ENCODE measurements around the gene TBR1. TPM values are rescaled to one million over a fixed set of nuclear protein-coding genes. Genes with fewer than 3 reads are reported as not detected.

TBR1 gene
- total RNA-seq, 1 donor from 2014 or later: not detected

GRCh38 chr2:161436411-161436810 lies 20.3 kb downstream of the TBR1 start:
- Histone ChIP-seq H3K4me3 (no peak overlapping the region), H4K20me1 (ENCODE audit: low read depth) (no peaks in the 10 kb centered on the region), H3K79me2 (ENCODE audit: low read depth) (no peaks in the 10 kb centered on the region), H3K4me1 (no peaks in the 10 kb centered on the region), H2AFZ (replicated peaks) (no peak overlapping the region), H3K36me3 (no peaks in the 10 kb centered on the region), H3F3A (ENCODE audit: low read depth) (no peaks in the 10 kb centered on the region), H3K9me3 (ENCODE audit: low read depth) (no peaks in the 10 kb centered on the region), H3K4me2 (no peak overlapping the region), H3K27ac (no peak overlapping the region), H3K27me3 (peaks cover 52% of the 10 kb centered on the region), H3K9ac (no peak overlapping the region)
- TF ChIP-seq EZH2 (IDR thresholded peaks at IDR 0.05): no peak
- TF ChIP-seq EZH2phosphoT487 (IDR thresholded peaks at IDR 0.05): no peak
- TF ChIP-seq CTCF (IDR thresholded peaks at IDR 0.05): no peak
- no peaks in the 10 kb centered on the region for H3K36me3 Mint-ChIP-seq
- no peak for DNase-seq (ENCODE audit: low spot score)
- H3K9me3 Mint-ChIP-seq: no peaks in the 10 kb centered on the region
- H3K27me3 Mint-ChIP-seq (ENCODE audit: insufficient read depth, low read depth): no peaks in the 10 kb centered on the region
- peaks cover 6% of the 10 kb centered on the region for H3K4me1 Mint-ChIP-seq
- no peak overlapping the region for H3K4me3 Mint-ChIP-seq
- no peak overlapping the region for H3K27ac Mint-ChIP-seq

DNA sequence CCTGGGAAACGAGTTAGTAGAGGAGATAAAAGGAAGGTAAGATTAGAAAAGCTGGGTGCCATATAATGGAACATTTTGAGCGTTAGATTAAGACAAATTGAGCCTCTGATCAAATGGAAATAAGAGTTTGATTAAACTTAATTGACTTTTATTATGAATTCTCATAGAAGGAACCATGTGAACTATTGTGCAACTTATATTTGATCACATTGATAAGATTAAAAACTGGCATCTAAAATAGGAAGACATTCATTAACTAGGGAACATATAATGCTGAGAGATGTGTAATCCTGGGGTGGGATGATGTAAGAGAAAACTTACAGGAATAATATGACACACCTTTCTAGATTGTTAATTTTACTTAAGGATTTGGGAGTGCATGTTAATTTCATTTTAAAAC lies 22.5 kb downstream of the TBR1 start:
- Histone ChIP-seq H3K36me3 (no peaks in the 10 kb centered on the region), H3K9me3 (ENCODE audit: low read depth) (no peaks in the 10 kb centered on the region), H3K27me3 (peaks cover 30% of the 10 kb centered on the region), H2AFZ (replicated peaks) (no peak overlapping the region), H3K9ac (no peak overlapping the region), H3K79me2 (ENCODE audit: low read depth) (no peaks in the 10 kb centered on the region), H3K4me3 (no peak overlapping the region), H3K4me2 (no peak overlapping the region), H3F3A (ENCODE audit: low read depth) (no peaks in the 10 kb centered on the region), H3K27ac (no peak overlapping the region), H4K20me1 (ENCODE audit: low read depth) (no peaks in the 10 kb centered on the region), H3K4me1 (no peaks in the 10 kb centered on the region)
- no peaks in the 10 kb centered on the region for H3K9me3 Mint-ChIP-seq
- no peaks in the 10 kb centered on the region for H3K27me3 Mint-ChIP-seq (ENCODE audit: insufficient read depth, low read depth)
- DNase-seq (ENCODE audit: low spot score): no peak
- H3K27ac Mint-ChIP-seq: no peak overlapping the region
- no peak overlapping the region for H3K4me3 Mint-ChIP-seq
- TF ChIP-seq EZH2 (IDR thresholded peaks at IDR 0.05): no peak
- no peak for TF ChIP-seq CTCF (IDR thresholded peaks at IDR 0.05)
- no peak for TF ChIP-seq EZH2phosphoT487 (IDR thresholded peaks at IDR 0.05)
- H3K36me3 Mint-ChIP-seq: no peaks in the 10 kb centered on the region
- H3K4me1 Mint-ChIP-seq: no peaks in the 10 kb centered on the region

DNA sequence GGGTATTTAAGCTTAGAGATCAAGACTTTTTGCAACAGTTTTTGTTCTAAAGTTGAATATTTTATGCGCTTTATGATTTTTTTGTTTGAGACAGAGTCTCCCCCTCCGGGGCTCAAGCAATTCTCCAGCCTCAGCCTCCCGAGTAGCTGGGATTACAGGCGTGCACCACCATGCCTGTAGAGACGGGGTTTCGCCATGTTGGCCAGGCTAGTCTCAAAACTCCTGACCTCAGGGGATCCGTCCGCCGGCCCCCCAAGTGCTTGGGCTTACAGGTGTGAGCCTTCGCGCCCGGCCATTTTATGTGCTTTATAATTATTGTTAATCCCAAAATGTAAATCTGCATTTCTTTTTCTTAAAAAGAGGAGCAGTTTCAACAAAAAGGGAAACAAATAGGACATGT lies 29.0 kb downstream of the TBR1 start:
- no peak overlapping the region for H2AFZ ChIP-seq (replicated peaks)
- no peaks in the 10 kb centered on the region for H3K9me3 ChIP-seq (ENCODE audit: low read depth)
- H3K27ac ChIP-seq: no peak overlapping the region
- no peak overlapping the region for H3K9ac ChIP-seq
- no peaks in the 10 kb centered on the region for H3K79me2 ChIP-seq (ENCODE audit: low read depth)
- Mint-ChIP-seq H3K4me1 (no peaks in the 10 kb centered on the region), H3K36me3 (no peaks in the 10 kb centered on the region), H3K4me3 (no peak overlapping the region), H3K9me3 (no peaks in the 10 kb centered on the region), H3K27ac (no peak overlapping the region), H3K27me3 (ENCODE audit: insufficient read depth, low read depth) (peaks cover 2% of the 10 kb centered on the region)
- DNase-seq (ENCODE audit: low spot score): no peak
- H3F3A ChIP-seq (ENCODE audit: low read depth): no peaks in the 10 kb centered on the region
- H3K4me3 ChIP-seq: no peak overlapping the region
- H4K20me1 ChIP-seq (ENCODE audit: low read depth): no peaks in the 10 kb centered on the region
- H3K4me1 ChIP-seq: no peaks in the 10 kb centered on the region
- H3K36me3 ChIP-seq: no peaks in the 10 kb centered on the region
- H3K4me2 ChIP-seq: no peak overlapping the region
- H3K27me3 ChIP-seq: no peaks in the 10 kb centered on the region
- TF ChIP-seq EZH2phosphoT487 (IDR thresholded peaks at IDR 0.05): no peak

DNA sequence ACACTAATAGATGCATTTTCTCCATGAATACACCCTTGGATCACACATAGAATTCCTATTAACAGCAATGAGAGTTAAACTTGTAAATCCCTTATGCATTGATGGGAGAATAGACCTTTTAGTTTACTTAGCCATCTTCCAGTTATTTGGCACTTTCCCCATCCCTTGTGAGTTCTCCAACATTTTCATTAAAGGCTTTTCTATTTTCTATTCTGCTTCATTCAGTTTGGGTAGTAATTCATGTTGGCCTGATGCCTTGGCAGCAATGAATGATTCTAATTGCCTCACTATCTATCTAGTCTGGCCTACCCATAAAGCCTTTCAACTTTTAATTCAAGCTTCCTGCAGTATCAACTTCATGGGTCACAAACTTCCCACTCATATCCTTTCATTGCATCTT lies 32.3 kb downstream of the TBR1 start:
- Histone ChIP-seq H4K20me1 (ENCODE audit: low read depth) (no peaks in the 10 kb centered on the region), H3K4me3 (no peak overlapping the region), H3K27ac (no peak overlapping the region), H3K27me3 (no peaks in the 10 kb centered on the region), H3K4me2 (no peak overlapping the region), H2AFZ (replicated peaks) (peak overlapping the region; percentile 0), H3F3A (ENCODE audit: low read depth) (no peaks in the 10 kb centered on the region), H3K4me1 (no peaks in the 10 kb centered on the region), H3K9ac (no peak overlapping the region), H3K79me2 (ENCODE audit: low read depth) (no peaks in the 10 kb centered on the region), H3K9me3 (ENCODE audit: low read depth) (no peaks in the 10 kb centered on the region), H3K36me3 (no peaks in the 10 kb centered on the region)
- Mint-ChIP-seq H3K36me3 (no peaks in the 10 kb centered on the region), H3K9me3 (no peaks in the 10 kb centered on the region), H3K27me3 (ENCODE audit: insufficient read depth, low read depth) (peaks cover 2% of the 10 kb centered on the region), H3K4me3 (no peak overlapping the region), H3K27ac (no peak overlapping the region), H3K4me1 (no peaks in the 10 kb centered on the region)
- DNase-seq (ENCODE audit: low spot score): no peak
- TF ChIP-seq CTCF (IDR thresholded peaks at IDR 0.05) (no peak), EZH2phosphoT487 (IDR thresholded peaks at IDR 0.05) (no peak), EZH2 (IDR thresholded peaks at IDR 0.05) (no peak)
